Testis (tissue), 3 donors: Measurements from ENCODE around the gene VWA8. TPM values are rescaled to one million over a fixed set of nuclear protein-coding genes. Genes with fewer than 3 reads are reported as not detected.
"Not testable (repeated sequence)": the region's sequence is repeated elsewhere in the genome, so short reads cannot be mapped to it uniquely, and the experiment has no call there.

Source experiments
- DNase-seq: peaks from one replicate; pipeline ENCODE4 v3.0.0-alpha.2; 2019
- H3K27ac ChIP-seq, 2 donors: fragments of 200-600 bp; sonication (generic); one replicate each; pipeline ENCODE4 v1.5.1; 2019
- H3K27me3 ChIP-seq: fragments of 200-600 bp; sonication (generic); one replicate; pipeline ENCODE4 v1.5.1; 2019
- H3K36me3 ChIP-seq: fragments of 200-600 bp; sonication (generic); one replicate; pipeline ENCODE4 v1.5.1; 2017; ENCODE audit warnings: low read depth; ENCODE audit errors: missing control alignments
- H3K4me1 ChIP-seq: fragments of 200-600 bp; sonication (generic); one replicate; pipeline ENCODE4 v1.5.1; 2019
- H3K4me3 ChIP-seq, 2 donors: fragments of 200-600 bp; sonication (generic); one replicate each; pipeline ENCODE4 v1.5.1; 2017 to 2019
- H3K9me3 ChIP-seq: fragments of 200-600 bp; sonication (generic); one replicate; pipeline ENCODE4 v1.5.1; 2017
- POLR2A ChIP-seq: fragments of 450-650 bp; IDR thresholded peaks from one replicate; pipeline ENCODE4 v1.6.1; 2017; ENCODE audit warnings: antibody characterized with exemption, mild to moderate bottlenecking, moderate library complexity
- WGBS, 2 donors: methylation state at CpG; one replicate each; pipeline ENCODE4 v1.1.5; 2018; 5-methylcytosine and 5-hydroxymethylcytosine counted together
- intact Hi-C: fragments of 100-400 bp; cut with DNase I; formaldehyde crosslinking; loops from one replicate; pipeline ENCODE4 v1.15.1; 2023; ENCODE audit warnings: low total_unique reads
- polyA plus RNA-seq: library from polyadenylated mRNA; stranded (reverse); fragments of 350-450 nt; fragmentation: Illumina TruSeq; extraction: RNeasy Lipid Tissue Mini Kit (QIAGEN cat#74804); gene quantifications from one replicate; pipeline ENCODE4 v1.2.3, GENCODE V29; 2014; ENCODE audit warnings: low read depth, low replicate concordance; ENCODE audit not compliant: insufficient read depth
- total RNA-seq, 2 donors: library from RNA; depleted of rRNA; stranded (reverse); fragments of >200 nt; gene quantifications; one replicate each; pipeline ENCODE4 v1.2.3, GENCODE V29; 2016
- TF ChIP-seq, protein P1 (sequence below), 3 experiments: fragments of 450-650 bp in 2 of 3; fragments of 200-600 bp in 1 of 3; sonication (generic) in 1 of 3; IDR thresholded peaks; one replicate each; pipeline ENCODE4 v1.5.1; 2016 to 2019; ENCODE audit warnings: antibody characterized with exemption in 3 of 3, mild to moderate bottlenecking in 2 of 3, moderate library complexity in 1 of 3

VWA8 gene
- total and polyA plus RNA-seq, 3 donors from 2014 or later = 6.9 to 27.1 (median 15.2) TPM

GRCh38 chr13:41577436-41577835 is 383.5 kb downstream of the VWA8 start:
- no peak for TF ChIP-seq POLR2A
- TF ChIP-seq, protein P1, sequence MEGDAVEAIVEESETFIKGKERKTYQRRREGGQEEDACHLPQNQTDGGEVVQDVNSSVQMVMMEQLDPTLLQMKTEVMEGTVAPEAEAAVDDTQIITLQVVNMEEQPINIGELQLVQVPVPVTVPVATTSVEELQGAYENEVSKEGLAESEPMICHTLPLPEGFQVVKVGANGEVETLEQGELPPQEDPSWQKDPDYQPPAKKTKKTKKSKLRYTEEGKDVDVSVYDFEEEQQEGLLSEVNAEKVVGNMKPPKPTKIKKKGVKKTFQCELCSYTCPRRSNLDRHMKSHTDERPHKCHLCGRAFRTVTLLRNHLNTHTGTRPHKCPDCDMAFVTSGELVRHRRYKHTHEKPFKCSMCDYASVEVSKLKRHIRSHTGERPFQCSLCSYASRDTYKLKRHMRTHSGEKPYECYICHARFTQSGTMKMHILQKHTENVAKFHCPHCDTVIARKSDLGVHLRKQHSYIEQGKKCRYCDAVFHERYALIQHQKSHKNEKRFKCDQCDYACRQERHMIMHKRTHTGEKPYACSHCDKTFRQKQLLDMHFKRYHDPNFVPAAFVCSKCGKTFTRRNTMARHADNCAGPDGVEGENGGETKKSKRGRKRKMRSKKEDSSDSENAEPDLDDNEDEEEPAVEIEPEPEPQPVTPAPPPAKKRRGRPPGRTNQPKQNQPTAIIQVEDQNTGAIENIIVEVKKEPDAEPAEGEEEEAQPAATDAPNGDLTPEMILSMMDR (IDR thresholded peaks at IDR 0.05) = no peak
- no peaks in the 10 kb centered on the region for H3K4me1 ChIP-seq
- 62 to 65% methylated on average over 4 of the region's 4 CpGs for WGBS, 2 donors
- H3K36me3 ChIP-seq = no peaks in the 10 kb centered on the region
- no peaks in the 10 kb centered on the region for H3K27me3 ChIP-seq
- no peak overlapping the region for H3K27ac ChIP-seq
- intact Hi-C loops = no loop called here
- DNase-seq = no peak
- H3K4me3 ChIP-seq = no peak overlapping the region
- H3K9me3 ChIP-seq = no peaks in the 10 kb centered on the region

- WGBS, 2 donors = 95 to 98% methylated on average over 19 of the region's 19 CpGs
- H3K4me3 ChIP-seq = not testable (repeated sequence)
Measured at GRCh38 chr13:41573640-41574039, 387.3 kb downstream of the VWA8 start.

DNA sequence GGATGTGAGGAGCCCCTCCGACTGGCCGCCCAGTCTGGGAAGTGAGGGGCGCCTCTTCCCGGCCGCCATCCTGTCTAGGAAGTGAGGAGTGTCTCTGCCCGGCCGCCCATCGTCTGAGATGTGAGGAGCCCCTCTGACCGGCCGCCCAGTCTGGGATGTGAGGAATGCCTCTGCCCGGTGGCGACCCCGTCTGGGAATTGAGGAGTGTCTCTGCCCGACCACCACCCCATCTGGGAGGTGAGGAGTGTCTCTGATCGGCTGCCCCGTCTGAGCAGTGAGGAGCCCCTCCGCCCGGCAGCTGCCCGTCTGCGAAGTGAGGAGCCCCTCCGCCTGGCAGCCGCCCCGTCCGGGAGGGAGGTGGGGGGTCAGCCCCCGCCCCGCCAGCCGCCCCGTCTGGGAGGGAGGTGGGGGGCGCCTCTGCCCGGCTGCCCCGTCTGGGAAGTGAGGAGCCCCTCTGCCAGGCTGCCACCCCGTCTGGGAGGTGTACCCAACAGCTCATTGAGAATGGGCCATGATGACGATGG is 389.0 kb downstream of the VWA8 start:
- WGBS, 2 donors = 54 to 74% methylated on average over 6 to 31 of the region's 33 CpGs
- H3K27ac ChIP-seq, H3K36me3 ChIP-seq, DNase-seq, H3K9me3 ChIP-seq, H3K4me1 ChIP-seq, H3K27me3 ChIP-seq, H3K4me3 ChIP-seq, intact Hi-C loops: not testable (repeated sequence)

More at GRCh38 chr13:41573640-41574039, 387.3 kb downstream of the VWA8 start:
- DNase-seq, H3K27me3 ChIP-seq, H3K36me3 ChIP-seq, intact Hi-C loops, H3K9me3 ChIP-seq, H3K27ac ChIP-seq, H3K4me1 ChIP-seq: not testable (repeated sequence)

DNA sequence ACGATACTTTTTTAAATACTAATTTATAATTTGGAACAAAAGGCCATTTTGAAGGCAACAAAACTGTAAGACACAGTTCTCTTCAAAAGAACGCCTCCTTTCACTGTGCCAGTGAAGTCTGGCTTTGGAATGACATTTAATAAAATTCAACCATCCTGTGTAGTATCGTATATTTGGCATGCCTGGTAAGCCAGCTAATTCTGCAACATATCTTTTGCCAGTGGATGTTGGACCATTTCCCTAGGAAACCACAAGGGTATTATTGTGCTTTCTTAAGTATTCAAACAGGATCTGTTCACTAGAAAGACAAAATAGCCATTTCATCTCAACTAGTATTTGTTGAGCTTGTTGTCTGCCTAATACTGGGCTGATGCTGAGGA is 391.9 kb downstream of the VWA8 start:
- peaks cover 7% of the 10 kb centered on the region for H3K4me1 ChIP-seq
- 44 to 58% methylated on average over 3 of the region's 3 CpGs for WGBS, 2 donors
- intact Hi-C loops = no loop called here

GRCh38 chr13:41568143-41568971 is 392.6 kb downstream of the VWA8 start:
- WGBS, 2 donors = 79 to 81% methylated on average over 9 of the region's 9 CpGs
- Histone ChIP-seq H3K27me3 (no peaks in the 10 kb centered on the region), H3K9me3 (no peaks in the 10 kb centered on the region), H3K36me3 (no peaks in the 10 kb centered on the region), H3K4me3 (no peak overlapping the region), H3K27ac (peak overlapping the region in 1 of 2 donors; percentile 50), H3K4me1 (peaks cover 13% of the 10 kb centered on the region)
- TF ChIP-seq, protein P1 (IDR thresholded peaks at IDR 0.05) = no peak
- no peak for TF ChIP-seq POLR2A
- intact Hi-C loops = no loop called here
- DNase-seq = no peak

More for the DNA sequence above, 391.9 kb downstream of the VWA8 start:
- DNase-seq = no peak
- no peaks in the 10 kb centered on the region for H3K9me3 ChIP-seq
- H3K27me3 ChIP-seq = no peaks in the 10 kb centered on the region
- no peak overlapping the region for H3K4me3 ChIP-seq
- H3K36me3 ChIP-seq = no peaks in the 10 kb centered on the region
- no peak for TF ChIP-seq POLR2A
- TF ChIP-seq, protein P1 (IDR thresholded peaks at IDR 0.05) = no peak
- H3K27ac ChIP-seq = no peak overlapping the region
